ENCODE results near the gene PFDN6.
"Not testable (repeated sequence)": the region's sequence is repeated elsewhere in the genome, so short reads cannot be mapped to it uniquely, and the experiment has no call there.

Gene PFDN6

GRCh38 chr6:33288921-33289783 lies at the start of gene PFDN6, which contains the start of gene WDR46:
Gene PFDN6, plus strand, starts transcription at chr6:33289601. Its CDS starts 256 bp downstream, at chr6:33289857.
Gene WDR46, minus strand, starts transcription at chr6:33289239. Its CDS starts 69 bp downstream, at chr6:33289170.
- DNase-seq, result peak; percentile 77

- DNase-seq, result no peak
Measured at GRCh38 chr6:33241968-33242367, 47.4 kb upstream of the PFDN6 start.

- no peak for DNase-seq
Measured at GRCh38 chr6:33243476-33243875, 45.9 kb upstream of the PFDN6 start.

GRCh38 chr6:33247977-33248642 lies 41.3 kb upstream of the PFDN6 start:
- peak; percentile 77 for DNase-seq

GRCh38 chr6:33248643-33248931 lies 40.8 kb upstream of the PFDN6 start:
- DNase-seq, result no peak

- peak; percentile 93 for DNase-seq
Measured at GRCh38 chr6:33248932-33249731, 40.3 kb upstream of the PFDN6 start.

GRCh38 chr6:33249732-33250630 lies 39.4 kb upstream of the PFDN6 start:
- DNase-seq, result peak; percentile 57

GRCh38 chr6:33250731-33251130 lies 38.7 kb upstream of the PFDN6 start:
- DNase-seq, result no peak

GRCh38 chr6:33251395-33252012 lies 37.9 kb upstream of the PFDN6 start:
- DNase-seq, result no peak

- no peak for DNase-seq
Measured at GRCh38 chr6:33252759-33253158, 36.6 kb upstream of the PFDN6 start.

GRCh38 chr6:33254591-33254990 lies 34.8 kb upstream of the PFDN6 start:
- no peak for DNase-seq

GRCh38 chr6:33259032-33259431 lies 30.4 kb upstream of the PFDN6 start:
- no peak for DNase-seq

- not testable (repeated sequence) for DNase-seq
Measured at GRCh38 chr6:33262490-33262889, 26.9 kb upstream of the PFDN6 start.

GRCh38 chr6:33264015-33264414 lies 25.4 kb upstream of the PFDN6 start:
- no peak for DNase-seq

GRCh38 chr6:33271117-33271467 lies 18.3 kb upstream of the PFDN6 start:
- no peak for DNase-seq

GRCh38 chr6:33271468-33272274 lies 17.7 kb upstream of the PFDN6 start, which contains the start of the genes RPS18 and VPS52:
Gene RPS18, plus strand, starts transcription at chr6:33272075. Its CDS starts 45 bp downstream, at chr6:33272120.
Gene VPS52, minus strand, starts transcription at chr6:33271876. Its CDS starts 201 bp downstream, at chr6:33271675.
- DNase-seq, result peak; percentile 93

- no peak for DNase-seq
Measured at GRCh38 chr6:33272275-33273128, 16.9 kb upstream of the PFDN6 start.

GRCh38 chr6:33273129-33273923 lies 16.1 kb upstream of the PFDN6 start:
- no peak for DNase-seq
